ENCODE measurements around the gene KCNQ4. TPM values are rescaled to one million over a fixed set of nuclear protein-coding genes. Genes with fewer than 3 reads are reported as not detected.

KCNQ4 gene
- total and polyA plus RNA-seq, 5 donors from 2014 or later: 0.10 to 0.44 (median 0.19) TPM; not detected in 1

DNA sequence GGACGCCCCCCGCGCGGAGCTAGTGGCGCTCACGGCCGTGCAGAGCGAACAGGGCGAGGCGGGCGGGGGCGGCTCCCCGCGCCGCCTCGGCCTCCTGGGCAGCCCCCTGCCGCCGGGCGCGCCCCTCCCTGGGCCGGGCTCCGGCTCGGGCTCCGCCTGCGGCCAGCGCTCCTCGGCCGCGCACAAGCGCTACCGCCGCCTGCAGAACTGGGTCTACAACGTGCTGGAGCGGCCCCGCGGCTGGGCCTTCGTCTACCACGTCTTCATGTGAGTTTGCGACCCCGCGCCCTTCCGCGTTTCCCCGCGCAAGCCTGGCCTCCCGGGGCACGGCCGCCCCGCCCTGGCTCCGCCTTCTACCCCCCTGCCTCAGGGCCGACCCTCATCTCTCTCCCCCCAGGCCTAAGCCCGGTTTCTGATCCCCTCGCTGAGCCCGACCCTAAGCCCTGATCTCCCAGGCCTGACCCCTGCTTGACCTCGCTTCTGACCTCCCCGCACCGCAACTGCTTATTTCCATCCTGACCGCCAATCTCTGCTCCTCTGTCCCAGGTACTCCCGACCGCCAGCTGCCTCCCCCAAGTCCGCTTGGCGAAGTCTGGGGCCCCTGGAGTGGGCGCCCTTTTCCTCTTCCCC, 669 bp downstream of the KCNQ4 start:
- no peaks in the 10 kb centered on the region for H3K9me3 ChIP-seq (ENCODE audit: control insufficient read depth in 2 of 2, low read length in 2 of 2)
- peak overlapping the region in 2 of 4 donors; percentile 75 to 82 for H3K4me3 Mint-ChIP-seq
- no peak overlapping the region for H3K27ac Mint-ChIP-seq
- H3K27ac ChIP-seq (ENCODE audit: insufficient read depth, low read length, poor library complexity, severe bottlenecking): no peak overlapping the region
- H3K9me3 Mint-ChIP-seq: peaks cover 0 to 1% (median 0%) of the 10 kb centered on the region in 7 donors
- ATAC-seq (ENCODE audit: low read depth in 2 of 2) (no peak), DNase-seq (no peak)
- H3K27me3 ChIP-seq (ENCODE audit: control insufficient read depth, insufficient read depth, low read length): no peaks in the 10 kb centered on the region
- peaks cover 8% of the 10 kb centered on the region for H3K4me1 ChIP-seq (ENCODE audit: control insufficient read depth, insufficient read depth, low read length, poor library complexity, severe bottlenecking)
- no peaks in the 10 kb centered on the region for H3K36me3 Mint-ChIP-seq
- no peak overlapping the region for H3K4me3 ChIP-seq (ENCODE audit: low read depth, low read length)
- H3K27me3 Mint-ChIP-seq: peaks cover 57% of the 10 kb centered on the region
- peaks cover 0 to 20% (median 3%) of the 10 kb centered on the region in 4 donors for H3K4me1 Mint-ChIP-seq
- H3K36me3 ChIP-seq (ENCODE audit: control insufficient read depth, insufficient read depth, low read length): no peaks in the 10 kb centered on the region

DNA sequence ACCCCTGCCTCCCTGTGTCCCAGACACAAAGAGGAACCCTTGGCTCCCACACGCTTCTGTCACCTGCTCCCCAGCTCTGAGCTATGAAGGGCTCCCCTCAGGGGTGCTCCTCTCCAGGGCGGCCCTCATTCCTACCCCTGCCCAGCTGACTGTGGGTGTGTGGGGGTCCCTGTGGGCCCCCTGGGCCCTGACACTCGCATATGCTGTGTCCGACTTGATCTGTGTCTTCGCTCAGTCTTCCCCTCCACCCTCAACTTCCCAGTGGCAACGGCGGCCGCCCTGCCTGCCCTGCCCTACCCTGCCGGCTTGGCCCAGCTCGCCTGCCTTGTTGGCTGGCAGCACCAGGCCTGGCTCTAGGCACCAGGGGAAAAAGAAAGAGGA, 1.2 kb downstream of the KCNQ4 start:
- H3K4me1 Mint-ChIP-seq: peaks cover 0 to 20% (median 3%) of the 10 kb centered on the region in 4 donors
- H3K27me3 Mint-ChIP-seq: peaks cover 60% of the 10 kb centered on the region
- DNase-seq (no peak), ATAC-seq (ENCODE audit: low read depth in 2 of 2) (no peak)
- no peak overlapping the region for H3K27ac Mint-ChIP-seq
- no peaks in the 10 kb centered on the region for H3K36me3 ChIP-seq (ENCODE audit: control insufficient read depth, insufficient read depth, low read length)
- H3K9me3 Mint-ChIP-seq: peaks cover 0 to 1% (median 0%) of the 10 kb centered on the region in 7 donors
- H3K9me3 ChIP-seq (ENCODE audit: control insufficient read depth in 2 of 2, low read length in 2 of 2): no peaks in the 10 kb centered on the region
- no peaks in the 10 kb centered on the region for H3K36me3 Mint-ChIP-seq
- H3K4me1 ChIP-seq (ENCODE audit: control insufficient read depth, insufficient read depth, low read length, poor library complexity, severe bottlenecking): peaks cover 8% of the 10 kb centered on the region
- peak overlapping the region in 2 of 4 donors; percentile 27 to 82 for H3K4me3 Mint-ChIP-seq
- no peaks in the 10 kb centered on the region for H3K27me3 ChIP-seq (ENCODE audit: control insufficient read depth, insufficient read depth, low read length)
- H3K27ac ChIP-seq (ENCODE audit: insufficient read depth, low read length, poor library complexity, severe bottlenecking): no peak overlapping the region
- H3K4me3 ChIP-seq (ENCODE audit: low read depth, low read length): no peak overlapping the region

DNA sequence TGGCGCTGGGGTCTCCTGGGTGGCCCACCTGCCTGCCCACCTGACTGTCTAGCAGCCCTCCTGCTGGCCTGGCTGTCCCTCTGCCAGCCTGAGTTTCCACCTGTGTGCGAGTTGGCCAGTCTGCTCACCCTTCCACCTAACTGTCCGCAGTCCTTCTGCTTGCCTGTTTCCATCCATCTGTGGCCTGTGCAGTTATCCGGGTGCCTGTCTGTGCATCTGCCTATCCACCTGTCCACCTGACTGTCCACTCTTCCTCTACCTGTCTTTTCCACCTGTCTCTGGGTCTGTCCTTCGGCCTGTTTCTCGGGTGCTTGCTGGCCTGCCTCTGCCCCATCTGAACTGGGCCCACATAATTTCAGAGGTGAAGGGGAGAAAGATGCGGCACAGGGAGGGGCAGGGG, 1.9 kb downstream of the KCNQ4 start:
- no peak overlapping the region for H3K27ac ChIP-seq (ENCODE audit: insufficient read depth, low read length, poor library complexity, severe bottlenecking)
- DNase-seq (no peak), ATAC-seq (ENCODE audit: low read depth in 2 of 2) (no peak)
- H3K9me3 ChIP-seq (ENCODE audit: control insufficient read depth in 2 of 2, low read length in 2 of 2): no peaks in the 10 kb centered on the region
- Mint-ChIP-seq H3K9me3 (peaks cover 0 to 1% (median 0%) of the 10 kb centered on the region in 7 donors), H3K36me3 (no peaks in the 10 kb centered on the region), H3K27ac (no peak overlapping the region), H3K4me1 (peaks cover 0 to 20% (median 3%) of the 10 kb centered on the region in 4 donors), H3K27me3 (peaks cover 67% of the 10 kb centered on the region), H3K4me3 (peak overlapping the region in 2 of 4 donors; percentile 24 to 50)
- H3K27me3 ChIP-seq (ENCODE audit: control insufficient read depth, insufficient read depth, low read length): no peaks in the 10 kb centered on the region
- peaks cover 8% of the 10 kb centered on the region for H3K4me1 ChIP-seq (ENCODE audit: control insufficient read depth, insufficient read depth, low read length, poor library complexity, severe bottlenecking)
- H3K36me3 ChIP-seq (ENCODE audit: control insufficient read depth, insufficient read depth, low read length): no peaks in the 10 kb centered on the region
- no peak overlapping the region for H3K4me3 ChIP-seq (ENCODE audit: low read depth, low read length)

DNA sequence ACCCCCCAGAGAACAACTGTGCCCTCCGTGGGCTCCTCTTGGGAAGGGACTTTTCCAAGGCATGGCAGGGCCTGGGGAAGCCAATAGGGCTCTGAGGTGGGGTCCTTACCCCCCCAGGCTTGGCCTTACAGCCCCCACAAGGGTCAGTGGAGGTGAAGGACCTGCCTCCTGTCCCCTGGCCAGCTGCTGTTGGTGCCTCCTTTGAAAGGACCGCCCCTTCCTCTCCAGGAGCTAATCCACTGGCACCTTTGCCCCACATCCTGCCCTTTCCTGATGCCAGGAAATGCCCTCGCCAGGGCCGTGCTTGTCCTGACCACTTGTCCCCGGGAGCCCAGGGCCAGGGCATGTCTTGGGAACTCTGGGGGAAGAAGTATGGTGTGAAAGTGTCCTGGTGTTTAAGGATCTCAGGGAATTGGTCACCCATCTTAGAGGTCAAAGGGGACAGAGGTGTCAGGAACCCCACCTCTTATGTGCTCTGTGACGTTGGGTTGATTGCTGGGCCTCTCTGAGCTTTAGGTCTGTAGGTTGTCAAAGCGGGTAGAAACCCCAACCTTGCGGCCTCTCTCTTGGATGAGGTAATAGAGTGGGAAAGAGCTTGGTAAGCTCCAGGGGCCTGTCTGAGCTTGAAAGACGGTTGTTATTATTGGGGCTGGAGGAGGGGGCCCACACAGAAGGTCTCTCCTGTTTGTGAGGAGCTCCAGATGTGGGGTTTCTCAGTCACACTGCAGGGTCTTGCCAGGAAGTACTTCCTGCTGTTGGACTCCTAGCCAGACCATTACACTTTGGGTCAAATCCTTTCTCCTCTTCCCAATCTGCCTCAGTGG, 2.8 kb downstream of the KCNQ4 start:
- Mint-ChIP-seq H3K36me3 (no peaks in the 10 kb centered on the region), H3K27ac (no peak overlapping the region), H3K9me3 (peaks cover 0 to 1% (median 0%) of the 10 kb centered on the region in 7 donors), H3K4me3 (no peak overlapping the region), H3K4me1 (peaks cover 0 to 15% (median 3%) of the 10 kb centered on the region in 4 donors), H3K27me3 (peaks cover 61% of the 10 kb centered on the region)
- ATAC-seq (ENCODE audit: low read depth in 2 of 2): no peak
- H3K27me3 ChIP-seq (ENCODE audit: control insufficient read depth, insufficient read depth, low read length): no peaks in the 10 kb centered on the region
- H3K27ac ChIP-seq (ENCODE audit: insufficient read depth, low read length, poor library complexity, severe bottlenecking): no peak overlapping the region
- H3K9me3 ChIP-seq (ENCODE audit: control insufficient read depth in 2 of 2, low read length in 2 of 2): no peaks in the 10 kb centered on the region
- H3K4me1 ChIP-seq (ENCODE audit: control insufficient read depth, insufficient read depth, low read length, poor library complexity, severe bottlenecking): peaks cover 8% of the 10 kb centered on the region
- no peak overlapping the region for H3K4me3 ChIP-seq (ENCODE audit: low read depth, low read length)
- DNase-seq: no peak
- H3K36me3 ChIP-seq (ENCODE audit: control insufficient read depth, insufficient read depth, low read length): no peaks in the 10 kb centered on the region

DNA sequence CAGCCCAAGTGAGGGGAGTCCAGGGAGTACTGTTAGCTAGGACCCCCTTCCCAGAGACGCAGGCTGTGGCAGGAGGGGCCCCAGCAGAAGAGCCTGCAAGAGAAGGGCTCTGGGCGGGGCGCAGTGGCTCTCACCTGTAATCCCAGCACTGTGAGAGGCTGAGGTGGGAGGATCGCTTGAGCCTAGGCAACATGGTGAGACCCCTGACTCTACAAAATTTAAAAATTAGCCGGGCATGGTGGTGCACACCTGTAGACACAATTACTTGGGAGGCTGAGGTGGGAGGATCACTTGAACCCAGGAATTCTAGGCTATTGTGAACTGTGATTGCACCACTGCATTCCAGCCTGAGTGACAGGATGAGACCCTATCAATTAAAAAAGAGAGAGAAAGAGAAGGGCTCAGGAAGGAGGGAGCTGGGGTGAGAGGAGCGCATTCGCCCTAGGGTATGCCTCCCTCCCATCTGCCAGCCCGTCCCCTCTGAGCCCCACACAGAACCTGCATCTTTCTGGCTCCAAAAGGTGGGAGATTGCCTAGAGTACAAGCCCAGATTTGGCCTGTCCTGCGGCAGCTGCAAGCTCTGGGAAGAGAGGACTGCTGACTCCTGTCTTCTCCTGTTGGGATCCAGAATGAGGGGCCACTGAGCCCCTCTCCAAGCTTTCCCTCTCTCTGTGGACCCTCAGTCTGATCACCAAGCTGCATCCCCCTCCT, 3.6 kb downstream of the KCNQ4 start:
- Mint-ChIP-seq H3K27me3 (peaks cover 54% of the 10 kb centered on the region), H3K36me3 (no peaks in the 10 kb centered on the region), H3K9me3 (peaks cover 0 to under 1% (median 0%) of the 10 kb centered on the region in 7 donors), H3K27ac (no peak overlapping the region), H3K4me1 (peaks cover 0 to 13% (median 3%) of the 10 kb centered on the region in 4 donors), H3K4me3 (no peak overlapping the region)
- H3K27ac ChIP-seq (ENCODE audit: insufficient read depth, low read length, poor library complexity, severe bottlenecking): no peak overlapping the region
- no peak overlapping the region for H3K4me3 ChIP-seq (ENCODE audit: low read depth, low read length)
- ATAC-seq (ENCODE audit: low read depth in 2 of 2): no peak
- no peaks in the 10 kb centered on the region for H3K27me3 ChIP-seq (ENCODE audit: control insufficient read depth, insufficient read depth, low read length)
- H3K4me1 ChIP-seq (ENCODE audit: control insufficient read depth, insufficient read depth, low read length, poor library complexity, severe bottlenecking): peaks cover 8% of the 10 kb centered on the region
- no peak for DNase-seq
- no peaks in the 10 kb centered on the region for H3K9me3 ChIP-seq (ENCODE audit: control insufficient read depth in 2 of 2, low read length in 2 of 2)
- no peaks in the 10 kb centered on the region for H3K36me3 ChIP-seq (ENCODE audit: control insufficient read depth, insufficient read depth, low read length)

DNA sequence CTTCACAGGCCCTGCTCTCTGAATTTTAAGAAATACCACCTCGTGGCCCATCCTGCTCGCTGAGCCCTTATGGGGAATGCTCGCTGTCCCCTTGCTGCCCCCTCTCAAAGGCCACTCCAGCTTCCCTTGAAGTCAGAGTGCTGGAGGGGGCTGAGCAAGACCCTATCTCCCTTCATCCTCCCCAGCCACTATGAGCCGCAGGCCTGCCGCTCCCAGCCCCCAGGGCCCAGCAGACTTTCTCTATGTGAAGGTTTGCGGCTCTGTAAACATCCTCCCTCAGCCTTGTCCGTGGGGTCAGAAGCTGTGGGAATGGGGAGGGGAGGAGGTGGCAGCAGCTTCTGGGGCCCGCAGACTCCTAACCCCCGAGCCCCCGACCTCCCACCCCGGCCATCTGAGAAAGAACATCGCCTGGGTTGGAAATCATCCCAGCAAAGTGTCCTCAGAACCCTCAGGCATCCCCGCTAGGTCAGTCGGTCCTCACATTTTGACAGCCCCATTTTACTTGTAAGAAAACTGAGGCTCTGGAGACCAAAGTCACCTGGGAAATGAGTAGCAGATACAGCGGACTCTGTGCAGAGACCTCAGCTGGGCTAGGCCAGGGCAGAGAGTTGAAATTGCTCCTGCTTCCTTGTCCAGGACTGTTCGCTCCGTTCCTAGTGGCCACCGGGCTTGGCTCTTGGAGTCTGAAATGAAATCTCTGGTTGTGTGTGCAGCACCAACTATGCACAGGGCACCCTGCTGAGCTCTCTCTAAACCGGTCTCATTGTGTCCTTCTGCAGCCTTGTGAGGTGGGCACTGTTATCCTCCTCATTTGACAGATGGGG, 4.4 kb downstream of the KCNQ4 start:
- ATAC-seq (ENCODE audit: low read depth in 2 of 2): no peak
- H3K9me3 Mint-ChIP-seq: no peaks in the 10 kb centered on the region
- no peaks in the 10 kb centered on the region for H3K27me3 ChIP-seq (ENCODE audit: control insufficient read depth, insufficient read depth, low read length)
- no peak overlapping the region for H3K4me3 ChIP-seq (ENCODE audit: low read depth, low read length)
- H3K4me3 Mint-ChIP-seq: no peak overlapping the region
- H3K36me3 ChIP-seq (ENCODE audit: control insufficient read depth, insufficient read depth, low read length): no peaks in the 10 kb centered on the region
- H3K4me1 Mint-ChIP-seq: peaks cover 0 to 12% (median 3%) of the 10 kb centered on the region in 4 donors
- H3K36me3 Mint-ChIP-seq: no peaks in the 10 kb centered on the region
- DNase-seq: no peak
- H3K27ac ChIP-seq (ENCODE audit: insufficient read depth, low read length, poor library complexity, severe bottlenecking): no peak overlapping the region
- peaks cover 52% of the 10 kb centered on the region for H3K27me3 Mint-ChIP-seq
- no peak overlapping the region for H3K27ac Mint-ChIP-seq
- H3K9me3 ChIP-seq (ENCODE audit: control insufficient read depth in 2 of 2, low read length in 2 of 2): no peaks in the 10 kb centered on the region
- H3K4me1 ChIP-seq (ENCODE audit: control insufficient read depth, insufficient read depth, low read length, poor library complexity, severe bottlenecking): peaks cover 8% of the 10 kb centered on the region

Data from CD4-positive, CD25-positive, alpha-beta regulatory T cell (primary cell).